Hypothalamus (tissue), 51 donors: ENCODE results near the gene OR2J2.
"Not testable (repeated sequence)": the region's sequence is repeated elsewhere in the genome, so short reads cannot be mapped to it uniquely, and the experiment has no call there.

Source experiments
- DNase-seq, 51 donors: peaks; one replicate each; lab custom pipeline; 2025; lab: John Stamatoyannopoulos, UW

OR2J2 gene

DNA sequence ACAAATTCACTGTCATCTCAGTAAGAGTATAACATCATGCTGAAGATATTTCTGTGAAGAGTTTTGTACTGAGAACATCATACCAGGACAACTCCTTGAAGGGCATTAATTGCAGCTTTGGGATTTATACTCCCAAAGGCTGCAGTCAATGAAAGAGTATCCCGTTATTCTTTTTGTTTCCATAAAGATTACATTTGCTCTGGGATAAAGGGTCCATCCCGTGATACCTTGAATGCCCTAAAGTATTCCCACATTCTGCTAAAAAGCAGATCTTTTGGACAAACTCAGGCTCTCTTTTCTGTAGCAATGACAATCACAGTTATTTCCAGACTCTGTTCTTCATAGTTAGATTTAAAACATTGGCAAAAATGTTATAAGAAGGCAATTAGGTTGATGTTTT, at the start of gene OR2J2:
Gene OR2J2 (plus strand): TSS at position 301 of the 400 bp plus-strand sequence. CDS start 2,729 bp downstream, outside the sequence.
- DNase-seq, result not testable (repeated sequence)

DNA sequence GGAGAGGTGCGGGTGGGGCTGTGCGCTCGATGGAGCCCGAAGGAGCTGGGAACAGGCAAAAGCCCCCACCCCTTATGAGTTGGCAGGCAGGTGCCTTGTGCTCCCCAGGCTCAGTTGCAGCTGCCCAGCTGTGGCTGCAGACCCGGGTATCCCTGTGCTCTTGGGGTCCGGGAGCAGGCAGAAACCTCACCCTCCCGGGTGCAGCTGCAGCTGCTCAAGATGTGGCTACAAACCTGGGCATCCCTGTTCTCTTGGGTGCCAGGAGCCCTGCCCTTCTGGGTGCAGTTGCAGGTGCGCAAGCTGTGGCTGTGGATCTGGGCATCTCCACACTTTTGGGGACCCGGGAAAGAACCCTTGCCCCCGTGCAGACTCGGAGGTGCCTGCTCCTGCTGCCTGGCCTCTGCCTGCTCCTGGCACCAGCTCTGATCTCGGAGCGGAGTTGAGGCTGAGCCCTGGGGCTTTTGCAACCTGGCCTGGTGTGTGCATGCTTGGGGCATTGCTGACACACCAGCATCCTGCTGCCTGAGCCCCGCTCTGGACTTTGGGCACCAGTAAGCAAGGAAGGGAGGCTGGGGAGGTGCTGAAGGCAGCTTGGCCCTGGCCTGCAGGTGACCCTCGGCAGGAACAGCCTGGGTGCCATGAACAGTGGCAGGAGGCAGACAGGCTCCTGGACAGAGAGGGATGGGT, 41.2 kb upstream of the OR2J2 start:
- no peak for DNase-seq

DNA sequence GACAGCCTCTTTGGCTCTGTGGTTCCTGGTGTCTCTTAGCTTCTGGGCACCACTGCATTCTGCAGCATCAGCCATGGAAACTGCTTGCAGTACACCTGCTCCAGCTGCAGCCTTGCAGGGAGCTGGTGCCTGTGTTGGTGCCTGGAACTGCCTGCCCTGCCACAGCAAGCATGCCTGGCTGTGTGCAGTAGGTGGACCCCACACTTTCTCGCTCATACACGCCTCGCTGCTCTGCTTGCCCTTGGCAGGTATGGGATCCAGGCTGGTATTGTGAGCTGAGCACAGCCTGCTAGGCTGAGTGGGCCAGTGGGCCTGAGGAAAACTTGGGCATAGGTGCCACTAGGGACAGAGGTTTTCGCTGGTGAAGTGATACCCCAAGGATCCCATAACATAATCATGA, 40.1 kb upstream of the OR2J2 start:
- no peak for DNase-seq

DNA sequence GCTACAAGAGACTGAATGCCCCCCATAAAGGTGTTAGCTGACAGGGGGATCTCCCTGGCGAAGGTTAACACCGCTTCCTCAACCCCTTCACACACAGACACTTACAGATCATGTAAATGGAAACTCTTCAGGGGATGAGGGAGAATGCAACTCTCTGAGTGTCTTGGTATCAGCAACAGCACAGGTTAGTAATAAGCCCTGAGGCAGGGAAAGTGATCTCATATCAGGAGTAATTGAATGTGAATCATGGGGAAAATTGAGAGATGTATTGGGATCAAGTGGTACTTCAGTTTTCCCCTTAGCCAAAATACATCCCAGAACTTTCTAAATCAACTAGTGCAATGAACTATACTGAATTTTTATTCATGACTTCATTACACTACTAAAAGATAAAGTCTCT, 39.0 kb upstream of the OR2J2 start:
- no peak for DNase-seq

DNA sequence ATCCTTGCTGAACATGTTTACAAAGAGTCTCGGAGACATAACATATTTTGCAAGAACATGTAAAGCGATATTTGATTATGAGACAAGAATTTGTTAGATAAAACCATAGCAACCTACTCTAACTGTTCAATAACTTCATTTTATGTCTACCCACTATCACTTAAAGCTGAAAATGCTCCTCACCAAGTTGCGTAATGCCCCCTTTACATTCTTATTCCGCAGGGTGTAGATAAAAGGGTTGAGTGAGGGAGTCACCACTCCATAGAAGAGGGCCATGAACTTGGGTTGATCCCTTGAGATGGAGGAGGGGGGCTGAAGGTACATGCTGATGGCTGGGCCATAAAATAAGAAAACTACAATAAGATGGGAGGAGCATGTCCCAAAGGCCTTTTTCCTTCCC, 33.0 kb upstream of the OR2J2 start:
- no peak for DNase-seq

DNA sequence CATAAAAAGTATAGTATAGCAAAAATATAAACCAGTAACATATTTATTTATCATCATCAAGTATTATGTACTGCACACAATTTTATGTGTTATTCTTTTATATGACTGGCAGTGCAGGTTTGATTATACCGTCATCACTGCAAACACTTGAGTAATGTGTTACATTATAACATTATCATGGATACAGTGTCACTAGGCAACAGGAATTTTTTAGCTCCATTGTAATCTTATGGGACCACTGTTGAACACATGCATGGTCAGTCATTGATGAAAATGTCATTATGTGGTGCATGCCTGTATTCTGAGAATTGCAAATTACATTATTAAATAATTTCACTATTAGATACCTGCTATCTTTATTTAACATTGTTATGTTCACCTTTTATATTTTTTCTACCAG, 29.1 kb upstream of the OR2J2 start:
- DNase-seq, result no peak

DNA sequence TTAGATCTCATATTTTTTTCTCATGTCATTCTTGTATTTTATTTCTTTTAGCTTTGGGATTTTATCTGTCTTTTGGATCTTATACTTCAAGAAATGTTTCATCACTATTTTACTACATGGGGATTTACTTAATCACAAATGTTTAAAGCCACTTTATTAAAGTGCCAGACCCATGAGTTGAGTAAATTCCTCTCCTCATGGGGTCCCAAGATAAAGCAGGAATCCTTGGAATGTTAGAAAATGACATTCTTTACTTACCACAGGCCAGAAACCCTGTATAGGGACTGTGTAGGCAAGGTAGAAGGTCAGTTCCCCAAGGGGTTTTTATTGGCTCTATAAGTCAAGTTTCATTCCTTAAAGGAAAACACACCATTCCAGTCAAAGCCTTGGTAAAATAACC, 28.4 kb upstream of the OR2J2 start:
- no peak for DNase-seq

DNA sequence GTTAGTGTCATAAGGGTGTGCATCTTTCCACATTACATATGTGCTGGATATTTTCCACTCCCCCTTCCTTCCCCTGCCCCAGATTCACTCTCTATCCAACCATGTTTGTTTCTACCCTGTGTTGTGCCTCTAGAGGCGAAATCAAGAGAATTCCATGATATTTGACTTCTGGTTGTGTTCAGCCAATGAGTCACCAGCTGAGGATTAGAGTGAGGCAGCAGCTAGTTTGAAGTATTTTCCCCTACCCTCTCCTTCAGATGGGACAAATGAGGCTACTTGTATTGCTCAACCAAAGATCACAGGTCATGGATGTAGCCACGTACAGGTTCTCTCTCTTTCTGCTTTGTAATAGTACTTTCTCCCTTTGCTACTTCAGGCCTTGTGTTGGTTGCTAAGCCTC, 24.5 kb upstream of the OR2J2 start:
- DNase-seq, result no peak

DNA sequence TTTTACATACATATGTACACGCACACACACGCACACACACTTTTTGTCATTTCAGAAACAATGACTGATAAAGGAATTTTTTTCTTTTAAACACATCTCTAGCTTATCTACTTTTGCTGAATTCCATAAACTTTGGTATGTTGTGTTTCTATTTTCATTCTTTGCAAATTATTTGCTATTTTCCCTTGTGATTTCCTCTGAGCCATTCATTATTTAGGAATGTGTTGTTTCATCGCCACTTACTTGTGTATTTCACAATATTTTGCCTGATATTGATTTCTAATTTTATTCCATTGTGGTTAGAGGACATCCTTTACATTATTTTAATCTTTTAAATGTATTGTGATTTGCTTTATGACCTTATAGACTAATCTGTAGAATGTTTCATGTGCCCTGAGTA, 23.6 kb upstream of the OR2J2 start:
- no peak for DNase-seq

DNA sequence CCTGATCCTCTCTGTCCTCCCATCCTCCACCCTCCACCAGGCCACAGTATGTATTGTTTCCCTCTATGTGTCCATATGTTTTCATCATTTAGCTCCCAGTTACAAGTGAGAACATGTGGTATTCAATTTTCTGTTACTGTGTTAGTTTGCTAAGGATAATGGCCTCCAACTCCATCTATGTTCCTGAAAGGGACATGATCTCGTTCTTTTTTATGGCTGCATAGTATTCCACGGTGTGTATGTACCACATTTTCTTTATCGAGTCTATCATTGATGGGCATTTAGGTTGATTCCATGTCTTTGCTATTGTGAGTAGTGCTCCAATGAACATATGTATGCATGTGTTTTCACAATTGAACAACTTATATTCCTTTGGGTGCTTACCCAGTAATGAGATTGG, 21.3 kb upstream of the OR2J2 start:
- not testable (repeated sequence) for DNase-seq

DNA sequence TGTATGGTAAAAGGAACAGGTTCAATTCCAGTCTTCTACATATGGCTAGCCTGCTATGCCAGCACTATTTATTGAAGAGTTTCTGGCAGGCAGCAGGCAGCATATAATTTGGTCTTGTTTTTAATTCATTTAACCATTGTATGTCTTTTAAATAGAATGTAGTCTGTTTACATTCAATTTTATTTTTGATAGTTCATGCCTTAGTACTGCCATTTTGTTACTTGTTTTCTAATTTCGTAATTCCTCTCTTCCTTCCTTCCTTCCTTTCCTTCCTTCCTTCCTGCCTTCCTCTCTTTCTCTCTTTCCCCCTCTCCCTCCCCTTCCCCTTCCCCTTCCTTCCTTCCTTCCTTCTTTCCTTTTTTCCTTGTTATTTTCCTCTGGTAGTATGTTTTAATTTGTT, 17.6 kb upstream of the OR2J2 start:
- no peak for DNase-seq

DNA sequence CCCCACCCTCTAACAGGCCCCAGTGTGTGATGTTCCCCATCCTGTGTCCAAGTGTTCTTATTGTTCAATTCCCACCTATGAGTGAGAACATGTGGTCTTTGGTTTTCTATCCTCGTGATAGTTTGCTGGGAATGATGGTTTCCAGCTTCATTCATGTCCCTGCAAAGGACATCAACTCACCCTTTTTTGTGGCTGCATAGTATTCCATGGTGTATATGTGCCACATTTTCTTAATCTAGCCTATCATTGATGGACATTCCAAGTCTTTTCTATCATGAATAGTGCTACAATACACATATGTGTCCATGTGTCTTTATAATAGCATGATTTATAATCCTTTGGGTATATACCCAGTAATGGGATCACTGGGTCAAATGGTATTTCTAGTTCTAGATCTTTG, 15.5 kb upstream of the OR2J2 start:
- DNase-seq, result not testable (repeated sequence)

DNA sequence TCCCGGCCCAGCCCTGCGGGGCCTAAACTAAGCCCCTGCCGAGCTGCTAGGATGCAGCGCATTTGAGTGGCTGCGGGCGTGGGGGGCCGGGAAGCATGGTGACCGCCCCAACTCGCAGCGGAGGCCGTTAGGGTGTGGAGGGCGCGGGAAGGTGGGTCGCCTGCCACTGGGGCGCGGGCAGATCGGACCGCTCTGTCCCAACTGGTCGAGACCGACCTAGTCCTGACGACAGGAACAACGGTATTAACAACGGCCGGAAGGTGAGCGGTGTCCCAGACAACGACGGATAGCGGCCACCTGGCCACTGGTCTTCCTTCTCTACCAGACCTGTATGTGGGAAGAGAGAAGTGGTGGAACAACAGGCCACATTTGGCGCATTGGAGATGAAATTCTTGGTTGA, 10.8 kb upstream of the OR2J2 start:
- not testable (repeated sequence) for DNase-seq

DNA sequence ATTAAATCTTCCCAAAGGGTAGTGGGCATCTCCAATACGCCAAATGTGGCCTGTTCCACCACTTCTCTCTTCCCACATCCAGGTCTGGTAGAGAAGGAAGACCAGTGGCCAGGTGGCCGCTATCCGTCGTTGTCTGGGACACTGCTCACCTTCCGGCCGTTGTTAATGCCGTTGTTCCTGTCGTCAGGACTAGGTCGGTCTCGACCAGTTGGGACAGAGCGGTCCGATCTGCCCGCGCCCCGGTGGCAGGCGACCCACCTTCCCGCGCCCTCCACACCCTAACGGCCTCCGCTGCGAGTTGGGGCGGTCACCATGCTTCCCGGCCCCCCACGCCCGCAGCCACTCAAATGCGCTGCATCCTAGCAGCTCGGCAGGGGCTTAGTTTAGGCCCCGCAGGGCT, 5.1 kb upstream of the OR2J2 start:
- DNase-seq, result not testable (repeated sequence)

DNA sequence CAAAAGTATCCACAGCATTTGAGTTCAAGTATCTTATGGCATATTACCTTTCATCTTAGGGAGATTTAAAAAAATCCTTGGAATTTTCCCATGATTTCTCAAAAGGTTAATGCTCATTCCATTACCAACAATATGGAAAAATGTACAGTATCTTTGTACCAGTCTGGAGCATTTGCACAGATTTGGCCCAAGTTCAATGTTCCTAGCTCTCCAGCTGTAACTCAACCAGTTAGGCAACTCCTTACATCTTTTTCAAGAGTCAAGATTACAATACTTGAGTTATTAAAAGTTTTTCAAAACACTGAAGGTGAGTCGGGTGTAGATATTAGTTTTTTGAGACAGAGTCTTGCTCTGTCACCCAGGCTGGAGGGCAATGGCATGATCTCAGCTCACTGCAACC, 1.0 kb downstream of the OR2J2 start:
- no peak for DNase-seq

DNA sequence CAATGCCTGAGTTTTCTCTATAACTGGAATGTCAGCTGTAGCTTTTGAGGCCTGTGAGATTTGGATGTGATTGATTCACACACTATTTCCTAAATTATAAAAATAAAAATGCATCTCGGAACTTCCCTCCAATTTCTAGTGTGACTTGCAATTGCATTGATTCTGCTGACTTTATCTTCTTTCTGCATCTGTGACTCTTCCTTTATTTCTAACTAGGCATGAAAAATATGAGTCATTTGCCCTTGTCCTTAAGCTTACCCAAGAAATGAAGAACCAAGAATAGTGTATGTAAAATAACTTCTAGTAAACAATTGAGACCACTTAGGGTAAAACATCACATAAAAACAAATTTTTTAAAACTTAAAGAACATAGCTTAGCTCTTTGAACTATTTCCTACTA, 12.9 kb downstream of the OR2J2 start:
- no peak for DNase-seq

DNA sequence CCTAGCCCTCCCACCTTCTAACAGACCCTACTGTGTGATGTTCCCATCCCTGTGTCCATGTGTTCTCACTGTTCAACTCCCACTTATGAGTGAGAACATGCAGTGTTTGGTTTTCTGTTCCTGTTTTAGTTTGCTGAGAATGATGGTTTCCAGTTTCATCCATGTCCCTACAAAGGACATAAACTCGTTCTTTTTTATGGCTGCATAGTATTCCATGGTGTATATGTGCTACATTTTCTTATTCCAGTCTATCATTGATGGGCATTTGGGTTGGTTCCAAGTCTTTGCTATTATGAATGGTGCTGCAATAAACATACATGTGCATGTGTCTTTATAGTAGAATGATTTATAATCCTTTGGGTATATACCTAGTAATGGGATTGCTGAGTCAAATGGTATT, 18.0 kb downstream of the OR2J2 start:
- DNase-seq, result not testable (repeated sequence)

DNA sequence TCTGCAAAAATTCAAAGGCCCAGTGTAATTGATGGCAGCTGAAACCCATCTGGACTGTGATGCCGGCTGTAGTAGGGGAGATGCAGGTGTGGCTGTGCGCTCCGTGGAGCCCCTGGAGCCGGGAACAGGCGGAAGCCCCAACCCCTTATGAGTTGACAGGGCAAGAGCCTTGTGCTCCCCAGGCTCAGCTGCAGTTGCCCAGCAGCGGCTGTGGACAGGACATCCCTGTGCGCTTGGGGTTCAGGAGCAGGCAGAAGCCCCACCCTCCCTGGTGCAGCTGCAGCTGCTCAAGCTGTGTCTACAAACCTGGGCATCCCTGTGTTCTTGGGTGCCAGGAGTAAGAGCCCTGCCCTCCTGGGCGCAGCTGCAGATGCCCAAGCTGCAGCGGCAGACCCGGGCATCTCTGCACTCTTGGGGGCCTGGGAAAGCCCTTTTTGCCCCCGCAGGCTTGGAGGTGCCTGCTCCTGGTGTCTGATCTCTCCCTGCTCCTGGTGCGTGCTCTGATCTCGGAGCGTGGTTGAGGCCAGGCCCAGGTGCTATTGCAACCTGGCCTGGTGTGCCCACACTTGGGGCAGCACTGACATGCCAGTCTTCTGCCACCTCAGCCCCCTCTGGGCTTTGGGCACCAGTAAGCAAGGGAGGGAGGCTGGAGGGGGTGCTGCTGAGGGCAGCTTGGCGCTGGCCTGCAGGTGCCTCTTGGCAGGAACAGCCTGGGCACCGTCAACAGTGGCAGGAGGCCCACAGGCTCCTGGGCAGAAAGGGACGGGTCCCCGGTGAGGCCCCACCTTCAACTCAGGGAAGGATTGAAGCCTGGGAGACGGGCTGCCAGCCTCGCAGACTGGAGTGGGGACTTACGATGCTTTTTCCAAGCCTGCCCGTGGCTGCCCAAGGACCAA, 30.3 kb downstream of the OR2J2 start:
- DNase-seq, result no peak

DNA sequence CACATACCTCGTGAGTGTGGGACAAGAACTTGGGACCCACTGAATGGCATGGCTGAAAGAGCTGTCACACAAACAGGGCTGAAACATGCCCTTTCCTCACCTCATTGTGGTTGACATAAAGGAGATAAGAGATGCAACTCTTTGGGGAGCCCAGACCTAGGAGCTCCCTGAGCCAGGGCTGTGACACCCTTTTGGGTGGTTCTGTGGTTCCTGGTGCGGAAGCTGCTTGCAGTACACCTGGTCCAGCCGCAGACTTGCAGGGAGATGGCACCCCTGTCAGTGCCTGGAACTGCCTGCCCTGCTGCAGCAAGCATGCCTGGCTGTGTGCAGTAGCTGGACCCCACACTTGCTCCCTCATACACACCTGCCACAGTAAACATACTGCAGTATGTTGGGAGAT, 31.3 kb downstream of the OR2J2 start:
- DNase-seq, result no peak

DNA sequence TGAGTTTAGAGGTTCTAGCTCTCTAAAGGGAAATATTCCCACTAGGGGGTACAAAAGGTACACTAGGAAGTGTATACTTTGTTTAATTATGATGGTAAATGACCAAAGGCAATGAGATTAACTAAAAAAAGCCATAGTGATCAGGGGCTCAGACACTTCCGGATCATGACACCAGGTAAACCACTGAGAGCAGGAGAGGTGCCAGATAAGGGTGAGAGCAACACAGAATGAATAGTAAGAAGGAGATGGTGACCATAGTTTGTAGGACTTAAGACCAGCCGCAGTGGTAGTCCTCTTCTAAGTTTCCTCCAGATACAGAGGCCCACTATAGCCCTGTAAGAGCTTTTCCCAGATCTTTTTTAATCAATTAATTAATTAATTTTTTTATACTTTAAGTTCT, 40.8 kb downstream of the OR2J2 start:
- DNase-seq, result no peak

DNA sequence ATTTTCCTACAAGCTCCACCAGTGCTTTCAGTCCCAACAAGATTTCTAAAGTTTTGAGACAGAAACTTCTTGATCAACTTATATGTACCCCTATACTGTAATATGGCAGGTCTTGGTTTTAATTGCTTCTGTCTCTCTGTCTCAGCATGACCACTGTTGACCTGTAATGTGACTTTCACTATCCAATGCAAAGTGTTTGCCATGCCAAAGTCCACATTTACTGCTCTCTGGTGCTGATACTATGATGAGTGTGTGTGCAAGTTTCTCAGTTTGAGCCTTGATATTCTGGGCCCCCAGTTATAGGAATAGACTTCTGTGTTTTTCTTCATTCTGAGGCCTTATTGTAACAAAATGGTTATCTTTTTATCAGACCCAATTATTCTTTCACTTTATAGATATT, 45.8 kb downstream of the OR2J2 start:
- DNase-seq, result no peak

DNA sequence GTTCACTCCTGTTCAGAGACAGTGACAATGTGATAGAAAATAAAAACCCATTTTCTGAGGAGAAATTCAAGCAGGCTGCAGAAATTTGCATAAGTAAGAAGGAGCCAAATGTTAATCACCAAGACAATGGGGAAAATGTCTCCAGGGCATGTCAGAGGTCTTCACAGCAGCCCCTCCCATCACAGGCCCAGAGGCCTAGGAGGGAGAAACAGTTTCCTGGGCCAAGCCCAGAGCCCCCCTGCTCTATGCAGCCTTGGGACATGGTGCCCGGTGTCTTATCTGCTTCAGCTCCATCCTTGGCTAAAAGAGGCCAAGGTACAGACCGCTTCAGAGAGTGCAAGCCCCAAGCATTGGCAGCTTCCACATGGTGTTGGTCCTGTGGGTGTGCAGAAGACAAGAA, 46.5 kb downstream of the OR2J2 start:
- not testable (repeated sequence) for DNase-seq
